GM23248 (cell line): Measurements from ENCODE around the gene CCNY. TPM values are rescaled to one million over a fixed set of nuclear protein-coding genes. Genes with fewer than 3 reads are reported as not detected.

Experiments
- DNase-seq: peaks from one replicate; pipeline ENCODE4 v3.0.0-alpha.2; 2015
- H2AFZ ChIP-seq: fragments of 200-600 bp; sonication (generic); 2 replicates; pipeline ENCODE4 v1.6.1; 2016; ENCODE audit warnings: antibody characterized with exemption
- H3F3A ChIP-seq: fragments of 200-600 bp; sonication (generic); 2 replicates; pipeline ENCODE4 v1.6.1; 2016; ENCODE audit warnings: mild to moderate bottlenecking, antibody characterized with exemption, mixed run types; ENCODE audit not compliant: insufficient read depth
- H3K27ac ChIP-seq: fragments of 200-600 bp; sonication (generic); 2 replicates; pipeline ENCODE4 v1.5.1; 2016; ENCODE audit warnings: mild to moderate bottlenecking
- H3K27me3 ChIP-seq: fragments of 200-600 bp; sonication (generic); replicated peaks from 2 replicates; pipeline ENCODE4 v1.6.1; 2016; ENCODE audit warnings: mild to moderate bottlenecking; ENCODE audit not compliant: insufficient read depth
- H3K36me3 ChIP-seq: fragments of 200-600 bp; sonication (generic); 2 replicates; pipeline ENCODE4 v1.6.1; 2016; ENCODE audit warnings: low read depth, mild to moderate bottlenecking
- H3K4me1 ChIP-seq: fragments of 200-600 bp; sonication (generic); 2 replicates; pipeline ENCODE4 v1.6.1; 2016; ENCODE audit warnings: mild to moderate bottlenecking; ENCODE audit not compliant: insufficient read depth
- H3K4me2 ChIP-seq: fragments of 200-600 bp; sonication (generic); one replicate; pipeline ENCODE4 v1.6.1; 2016; ENCODE audit warnings: mild to moderate bottlenecking; ENCODE audit not compliant: unreplicated experiment
- H3K4me3 ChIP-seq: fragments of 200-600 bp; sonication (generic); 2 replicates; pipeline ENCODE4 v1.5.1; 2016; ENCODE audit warnings: mild to moderate bottlenecking
- H3K79me2 ChIP-seq: fragments of 200-600 bp; sonication (generic); 2 replicates; pipeline ENCODE4 v1.6.1; 2016; ENCODE audit warnings: mild to moderate bottlenecking; ENCODE audit not compliant: insufficient read depth
- H3K9ac ChIP-seq: fragments of 200-600 bp; sonication (generic); 2 replicates; pipeline ENCODE4 v1.6.1; 2016; ENCODE audit warnings: mild to moderate bottlenecking
- H3K9me2 ChIP-seq: fragments of 200-600 bp; sonication (generic); 2 replicates; pipeline ENCODE4 v1.6.1; 2016; ENCODE audit warnings: mixed run types, mild to moderate bottlenecking, moderate library complexity; ENCODE audit not compliant: insufficient read depth
- H3K9me3 ChIP-seq: fragments of 200-600 bp; sonication (generic); one replicate; pipeline ENCODE4 v1.6.1; 2017; ENCODE audit warnings: low read depth
- H4K20me1 ChIP-seq: fragments of 200-600 bp; sonication (generic); 2 replicates; pipeline ENCODE4 v1.6.0; 2016; ENCODE audit not compliant: insufficient read depth
- EZH2 ChIP-seq: fragments of 200-600 bp; sonication (generic); IDR thresholded peaks from 2 replicates; pipeline ENCODE4 v1.6.1; 2018; ENCODE audit warnings: antibody characterized with exemption, mild to moderate bottlenecking; ENCODE audit not compliant: insufficient read depth, poor library complexity, severe bottlenecking
- EZH2phosphoT487 ChIP-seq: fragments of 200-600 bp; sonication (generic); IDR thresholded peaks from 2 replicates; pipeline ENCODE4 v1.6.1; 2018; ENCODE audit warnings: antibody characterized with exemption, moderate library complexity, mild to moderate bottlenecking, low read depth; ENCODE audit not compliant: insufficient read depth
- WGBS, 2 experiments: methylation state at CpG; one replicate each; pipeline ENCODE4 v1.1.6; 2015 to 2017; ENCODE audit warnings: low lambda C conversion rate in 2 of 2, low coverage in 1 of 2; ENCODE audit errors: missing lambda C conversion rate in 2 of 2; 5-methylcytosine and 5-hydroxymethylcytosine counted together
- in situ Hi-C: fragments of 300-500 bp; cut with MboI; formaldehyde crosslinking; loops from 2 replicates; pipeline ENCODE4 v1.15.0; 2020
- polyA plus RNA-seq: library from polyadenylated mRNA; unstranded; fragments of >200 nt; fragmentation: Nextera tagmentation; extraction: Ambion mirVana; gene quantifications from 2 replicates; pipeline ENCODE4 v1.2.1, GENCODE V29; 2016
- total RNA-seq: library from RNA; depleted of rRNA; stranded (reverse); fragments of >200 nt; shearing (Covaris generic); gene quantifications from 2 replicates; pipeline ENCODE4 v1.2.3, GENCODE V29; 2014; rRNA removed

CCNY gene
- total and polyA plus RNA-seq, 2 experiments from 2014 or later, result 12.8 to 70.4 TPM

GRCh38 chr10:35613597-35614226, 277.4 kb downstream of the CCNY start:
- peak; percentile 67 for DNase-seq
- in situ Hi-C loops, result no loop called here
- 32 to 36% methylated on average over 8 of the region's 8 CpGs for WGBS, 2 experiments

GRCh38 chr10:35614312-35614711, 278.0 kb downstream of the CCNY start:
- no peaks in the 10 kb centered on the region for H3K36me3 ChIP-seq
- H2AFZ ChIP-seq, result no peak overlapping the region
- no peak overlapping the region for H3K9ac ChIP-seq
- no peaks in the 10 kb centered on the region for H3K79me2 ChIP-seq
- H3K4me3 ChIP-seq, result no peak overlapping the region
- no peaks in the 10 kb centered on the region for H3K9me2 ChIP-seq
- no peaks in the 10 kb centered on the region for H3F3A ChIP-seq
- H3K27me3 ChIP-seq, result peaks cover 8% of the 10 kb centered on the region; the same call in 1 of the 2 replicates
- no peak overlapping the region for H3K4me2 ChIP-seq
- H3K9me3 ChIP-seq, result no peaks in the 10 kb centered on the region
- 32 to 45% methylated on average over 5 of the region's 5 CpGs for WGBS, 2 experiments
- H3K4me1 ChIP-seq, result no peaks in the 10 kb centered on the region
- no peak for DNase-seq
- TF ChIP-seq EZH2phosphoT487 (no peak), EZH2 (no peak)
- H3K27ac ChIP-seq, result no peak overlapping the region
- no peaks in the 10 kb centered on the region for H4K20me1 ChIP-seq
- in situ Hi-C loops, result no loop called here

More at GRCh38 chr10:35613597-35614226, 277.4 kb downstream of the CCNY start:
- Histone ChIP-seq H2AFZ (no peak overlapping the region), H3K9ac (no peak overlapping the region), H3K4me1 (no peaks in the 10 kb centered on the region), H3K4me2 (no peak overlapping the region), H3K4me3 (no peak overlapping the region), H4K20me1 (no peaks in the 10 kb centered on the region), H3K27me3 (peaks cover 8% of the 10 kb centered on the region; the same call in 1 of the 2 replicates), H3K9me3 (no peaks in the 10 kb centered on the region), H3K36me3 (no peaks in the 10 kb centered on the region), H3F3A (no peaks in the 10 kb centered on the region), H3K27ac (no peak overlapping the region), H3K79me2 (no peaks in the 10 kb centered on the region), H3K9me2 (no peaks in the 10 kb centered on the region)
- TF ChIP-seq EZH2phosphoT487, result no peak

Other genes with a start within 250 kb of the CCNY start
- 29.7 and 35.3 TPM in 2 replicates for gene CUL2, start 246.2 kb upstream of the CCNY start, total RNA-seq
- gene CUL2, start 246.2 kb upstream of the CCNY start, polyA plus RNA-seq, result 50.5 and 52.1 TPM in 2 replicates
- gene CREM, start 209.7 kb upstream of the CCNY start, total RNA-seq, result 13.3 and 14.9 TPM in 2 replicates
- gene CREM, start 209.7 kb upstream of the CCNY start, polyA plus RNA-seq, result 32.0 and 34.0 TPM in 2 replicates